ENCODE data around the gene STARD10.

GRCh38 chr11:72771507-72771906 lies 22.3 kb downstream of the STARD10 start:
- TF ChIP-seq EP300 (IDR thresholded peaks at IDR 0.05) (no peak), MAFK (IDR thresholded peaks at IDR 0.05; ENCODE audit: partially characterized antibody) (no peak), HMGXB4 (CRISPR knock-in tag; IDR thresholded peaks at IDR 0.05; ENCODE audit: borderline replicate concordance) (no peak), CTCF (IDR thresholded peaks at IDR 0.05) (no peak), POLR2A (IDR thresholded peaks at IDR 0.05; ENCODE audit: low read length) (no peak), JUN (IDR thresholded peaks at IDR 0.05) (no peak), CHD4 (IDR thresholded peaks at IDR 0.05; ENCODE audit: borderline replicate concordance) (no peak), RAD21 (conservative IDR thresholded peaks at IDR 0.05 in 1 of 2, IDR thresholded peaks at IDR 0.05 in 1 of 2) (no peak), PHF8 (IDR thresholded peaks at IDR 0.05; ENCODE audit: borderline replicate concordance, low read depth) (no peak)
